ENCODE measurements around the gene ZC3H12A. TPM values are rescaled to one million over a fixed set of nuclear protein-coding genes. Genes with fewer than 3 reads are reported as not detected.

ZC3H12A gene
- total and polyA plus RNA-seq, 2 of the 8 experiments (the other 6 are each of a cell fraction or from before 2014, with no cell fraction given): 7.4 to 10.0 TPM

DNA sequence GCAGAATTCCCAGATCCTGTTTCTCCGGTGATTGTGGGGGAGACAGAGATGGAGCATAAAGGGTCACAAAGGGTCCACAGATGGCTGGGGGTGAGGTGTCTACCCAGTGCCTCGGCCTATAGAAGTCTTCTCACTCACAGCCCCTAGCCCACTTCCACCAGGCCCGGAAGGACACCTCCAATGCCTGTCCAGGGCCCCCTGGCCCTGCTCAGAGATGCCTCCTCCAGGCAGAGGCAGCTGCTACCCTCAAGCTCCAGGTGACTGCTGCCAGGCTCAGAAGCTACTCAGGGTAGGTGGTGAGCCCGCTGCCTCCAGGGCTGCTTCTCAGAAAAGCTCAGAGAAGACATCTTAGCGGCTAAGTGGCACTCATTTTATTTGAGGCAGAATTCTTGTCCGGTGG lies 22.0 kb upstream of the ZC3H12A start:
- Histone ChIP-seq H3K14ac (ENCODE audit: insufficient read length) (no peak overlapping the region), H2AFZ (ENCODE audit: low read length) (peak overlapping the region; percentile 96), H4K91ac (replicated peaks; ENCODE audit: insufficient read length, low read length) (peak overlapping the region; percentile 87), H2BK120ac (replicated peaks; ENCODE audit: low read depth, low read length) (peak overlapping the region; percentile 1), H3K9ac (replicated peaks in 1 of 4; ENCODE audit: extremely low read depth in 1 of 4, low read depth in 3 of 4, low read length in 3 of 4) (no peak overlapping the region), H3K27ac (ENCODE audit: low read depth, low read length) (no peak overlapping the region), H2AK5ac (ENCODE audit: low read depth, low read length) (no peak overlapping the region; the same call in 1 of the 2 replicates), H3K79me1 (ENCODE audit: low read depth, low read length) (no peaks in the 10 kb centered on the region), H2BK12ac (ENCODE audit: low read depth, low read length) (peak overlapping the region; percentile 4; the same call in 1 of the 2 replicates), H3K4me1 (replicated peaks in 1 of 4; ENCODE audit: control insufficient read depth in 3 of 4, insufficient read depth in 4 of 4, low read length in 3 of 4) (peaks cover 0 to 23% (median 9%) of the 10 kb centered on the region in 4 experiments; a peak in 6 of 7 replicates), H2BK5ac (ENCODE audit: low read depth, low read length) (peak overlapping the region; percentile 54; the same call in 1 of the 2 replicates), H3K9me3 (ENCODE audit: insufficient read depth in 2 of 2, low read depth in 1 of 2, low read length in 1 of 2) (no peaks in the 10 kb centered on the region), H3K18ac (ENCODE audit: extremely low read depth, low read length) (peak overlapping the region; percentile 33), H2BK20ac (ENCODE audit: low read length) (peak overlapping the region; percentile 91; the same call in 1 of the 2 replicates), H4K8ac (ENCODE audit: extremely low read depth, insufficient read depth, low read length) (no peak overlapping the region), H3K4me2 (ENCODE audit: insufficient read depth in 1 of 2, low read depth in 2 of 2, low read length in 2 of 2) (peak overlapping the region; percentile 20 to 53; a peak in 3 of 4 replicates), H2BK15ac (ENCODE audit: low read length) (peak overlapping the region; percentile 97), H4K20me1 (replicated peaks in 1 of 2; ENCODE audit: control insufficient read depth in 1 of 2, insufficient read depth in 2 of 2, low read length in 2 of 2) (no peaks in the 10 kb centered on the region), H3K27me3 (replicated peaks in 1 of 4; ENCODE audit: control insufficient read depth in 3 of 4, extremely low read depth in 1 of 4, insufficient read depth in 3 of 4, low read length in 3 of 4) (no peaks in the 10 kb centered on the region; a peak in 1 of 7 replicates), H3K79me2 (ENCODE audit: control insufficient read depth in 1 of 2, insufficient read depth in 2 of 2, low read length in 2 of 2) (no peaks in the 10 kb centered on the region), H4K5ac (ENCODE audit: insufficient read length, low read depth, low read length) (peak overlapping the region; percentile 14), H3K4ac (replicated peaks; ENCODE audit: insufficient read length, low read depth, low read length) (peak overlapping the region; percentile 50), H3K23ac (ENCODE audit: insufficient read length) (no peak overlapping the region), H3K23me2 (ENCODE audit: low read depth, low read length) (no peaks in the 10 kb centered on the region), H3K4me3 (ENCODE audit: extremely low read depth in 1 of 4, insufficient read depth in 2 of 4, low read depth in 3 of 4, low read length in 4 of 4) (peak overlapping the region in 1 of 4 experiments; percentile 28; a peak in 1 of 8 replicates), H3K56ac (replicated peaks; ENCODE audit: insufficient read length, low read depth, low read length) (peak overlapping the region; percentile 35), H3K36me3 (ENCODE audit: control insufficient read depth in 2 of 4, insufficient read depth in 4 of 4, low read length in 3 of 4) (no peaks in the 10 kb centered on the region)
- ChIA-PET CTCF (ENCODE audit: partially characterized antibody) (interaction anchor here (0.6 to 15.0 kb wide), 8 partner anchors 11 to 920 kb away, joined by 3 to 382 read pairs (median 3); partner anchors contain the start of genes MEAF6 and ZC3H12A), POLR2A (ENCODE audit: partially characterized antibody) (interaction anchor here (3.6 to 4.2 kb wide), 2 partner anchors 22 to 35 kb away, joined by 15 to 21 read pairs; partner anchors contain the start of gene ZC3H12A)
- FAIRE-seq: no peak
- WGBS, 2 experiments (ENCODE audit: extremely low coverage in 1 of 2, insufficient coverage in 1 of 2, insufficient read length in 1 of 2, insufficient replicate concordance in 2 of 2, low coverage in 1 of 2, low lambda C conversion rate in 2 of 2, missing lambda C conversion rate in 1 of 2): 61% methylated on average over 6 of the region's 6 CpGs; no CpG with 5 or more reads in 1 of the 2 experiments
- TF ChIP-seq ATF2 (IDR thresholded peaks at IDR 0.05; ENCODE audit: low read length) (no peak), EP300 (IDR thresholded peaks at IDR 0.05; ENCODE audit: borderline replicate concordance in 1 of 2, low read depth in 2 of 2, low read length in 2 of 2) (no peak), SAP30 (IDR thresholded peaks at IDR 0.05; ENCODE audit: insufficient read depth, insufficient replicate concordance, low read length) (no peak)
- no peak for DNase-seq (ENCODE audit: low read depth in 1 of 2, low spot score in 2 of 2)

Data from H1 (cell line).